Measurements from ENCODE around the gene GARNL3. TPM values are rescaled to one million over a fixed set of nuclear protein-coding genes. Genes with fewer than 3 reads are reported as not detected.

Gene GARNL3
- total RNA-seq, 2 donors from 2014 or later = 34.2 to 34.4 TPM

DNA sequence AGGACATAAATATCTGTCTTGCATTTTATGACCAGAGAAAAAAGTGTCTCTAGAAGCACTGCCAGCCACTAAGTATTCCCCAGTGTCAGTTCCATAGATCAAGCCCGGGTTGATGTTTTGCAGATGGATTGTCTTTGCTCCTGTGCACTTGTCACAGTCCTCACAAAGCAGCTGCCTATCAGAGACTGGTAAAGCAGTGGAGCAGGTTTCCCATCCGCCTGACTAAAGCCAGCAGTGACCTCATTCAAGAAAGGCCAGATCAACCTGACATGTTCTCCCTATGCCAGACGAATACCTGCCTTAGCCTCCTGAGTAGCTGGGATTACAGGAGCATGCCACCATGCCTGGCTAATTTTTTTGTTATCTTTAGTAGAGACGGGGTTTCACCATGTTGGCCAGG, 26.8 kb upstream of the GARNL3 start:
- TF ChIP-seq POLR2A (IDR thresholded peaks at IDR 0.05) = no peak
- TF ChIP-seq, protein P1, sequence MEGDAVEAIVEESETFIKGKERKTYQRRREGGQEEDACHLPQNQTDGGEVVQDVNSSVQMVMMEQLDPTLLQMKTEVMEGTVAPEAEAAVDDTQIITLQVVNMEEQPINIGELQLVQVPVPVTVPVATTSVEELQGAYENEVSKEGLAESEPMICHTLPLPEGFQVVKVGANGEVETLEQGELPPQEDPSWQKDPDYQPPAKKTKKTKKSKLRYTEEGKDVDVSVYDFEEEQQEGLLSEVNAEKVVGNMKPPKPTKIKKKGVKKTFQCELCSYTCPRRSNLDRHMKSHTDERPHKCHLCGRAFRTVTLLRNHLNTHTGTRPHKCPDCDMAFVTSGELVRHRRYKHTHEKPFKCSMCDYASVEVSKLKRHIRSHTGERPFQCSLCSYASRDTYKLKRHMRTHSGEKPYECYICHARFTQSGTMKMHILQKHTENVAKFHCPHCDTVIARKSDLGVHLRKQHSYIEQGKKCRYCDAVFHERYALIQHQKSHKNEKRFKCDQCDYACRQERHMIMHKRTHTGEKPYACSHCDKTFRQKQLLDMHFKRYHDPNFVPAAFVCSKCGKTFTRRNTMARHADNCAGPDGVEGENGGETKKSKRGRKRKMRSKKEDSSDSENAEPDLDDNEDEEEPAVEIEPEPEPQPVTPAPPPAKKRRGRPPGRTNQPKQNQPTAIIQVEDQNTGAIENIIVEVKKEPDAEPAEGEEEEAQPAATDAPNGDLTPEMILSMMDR (IDR thresholded peaks at IDR 0.05) = no peak
- no peak for TF ChIP-seq POLR2AphosphoS5 (IDR thresholded peaks at IDR 0.05)
- H3K36me3 ChIP-seq = no peaks in the 10 kb centered on the region
- 80% methylated on average over 4 of the region's 4 CpGs for WGBS
- intact Hi-C loops (cut with DNase I) = no loop called here
- no peaks in the 10 kb centered on the region for H3K4me1 ChIP-seq (replicated peaks)
- H3K27me3 ChIP-seq (replicated peaks; ENCODE audit: insufficient read depth) = no peaks in the 10 kb centered on the region
- no peaks in the 10 kb centered on the region for H3K9me3 ChIP-seq
- no peak overlapping the region for H3K27ac ChIP-seq
- no peak overlapping the region for H3K4me3 ChIP-seq
- no peak for DNase-seq (ENCODE audit: low spot score)

DNA sequence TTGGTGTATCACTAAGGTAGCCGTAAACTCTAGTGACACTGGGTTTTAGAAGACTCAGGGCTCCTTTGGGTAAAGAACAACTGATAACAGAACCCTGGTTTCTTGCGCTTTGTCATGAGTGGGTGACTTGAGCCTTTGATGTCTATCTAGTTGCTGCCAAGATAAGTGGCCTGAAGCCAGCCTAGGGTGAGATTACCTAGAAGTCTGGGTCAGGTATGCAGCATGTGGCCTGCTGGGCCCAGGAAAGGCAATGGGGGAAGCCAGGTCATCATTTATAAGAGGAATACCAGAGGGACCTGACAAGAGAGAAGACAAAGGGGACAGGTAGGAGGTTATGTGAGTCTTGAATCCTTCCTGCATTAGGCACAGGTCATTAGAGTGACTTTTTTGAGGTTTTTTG, 23.2 kb upstream of the GARNL3 start:
- TF ChIP-seq, protein P1 (IDR thresholded peaks at IDR 0.05) = no peak
- Histone ChIP-seq H3K27ac (no peak overlapping the region), H3K4me1 (replicated peaks) (no peaks in the 10 kb centered on the region), H3K9me3 (no peaks in the 10 kb centered on the region), H3K27me3 (replicated peaks; ENCODE audit: insufficient read depth) (no peaks in the 10 kb centered on the region), H3K4me3 (no peak overlapping the region), H3K36me3 (no peaks in the 10 kb centered on the region)
- 98% methylated on average over 2 of the region's 2 CpGs for WGBS
- intact Hi-C loops (cut with DNase I) = no loop called here
- DNase-seq (ENCODE audit: low spot score) = no peak

DNA sequence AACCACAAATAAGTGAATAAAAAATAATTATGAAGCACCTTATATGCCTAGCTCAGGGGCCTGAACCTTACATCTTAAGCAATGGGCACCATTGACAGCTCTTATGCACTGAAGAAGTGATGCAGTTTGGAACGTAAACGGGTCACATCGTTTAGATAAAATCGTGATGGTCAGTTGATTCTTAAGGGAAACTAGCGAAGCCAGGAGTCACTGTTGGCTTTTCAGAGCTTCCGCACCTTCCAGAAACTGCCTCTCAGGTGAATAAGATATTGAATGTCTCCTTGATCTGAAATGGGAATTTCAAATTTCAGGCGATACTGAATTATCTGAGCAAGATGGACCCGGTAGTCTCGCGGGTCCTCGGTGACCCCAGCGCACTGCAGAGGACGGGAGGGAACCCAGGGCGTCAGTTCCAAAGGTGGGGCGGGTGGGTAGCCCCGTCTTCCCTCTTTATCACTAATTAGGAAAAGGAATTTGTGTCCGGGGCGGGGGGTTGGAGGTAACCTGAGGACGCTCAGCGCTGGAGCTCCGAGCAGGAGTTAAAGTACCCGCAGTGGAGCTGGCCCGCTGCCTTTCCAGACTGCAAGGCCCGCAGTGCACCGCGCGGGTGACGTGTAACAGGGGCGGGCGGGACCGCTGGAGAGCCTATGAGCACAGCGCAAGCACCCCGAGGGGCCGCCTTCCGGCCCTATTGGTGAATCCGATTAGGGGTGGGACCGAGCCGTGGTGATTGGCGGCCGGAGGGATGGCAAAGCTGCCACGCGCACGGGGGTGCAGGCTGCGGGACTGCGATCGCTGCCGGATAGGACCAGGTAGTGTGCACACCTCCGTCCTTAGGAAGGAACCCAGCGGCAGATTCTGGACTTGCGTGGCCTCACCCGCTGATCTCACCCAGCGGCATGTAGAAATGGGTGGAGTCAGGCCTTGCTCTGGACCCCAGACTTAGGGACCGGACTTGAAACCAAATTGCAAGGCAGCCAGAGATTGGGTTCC, 19.7 kb upstream of the GARNL3 start:
- Histone ChIP-seq H3K4me1 (replicated peaks) (no peaks in the 10 kb centered on the region), H3K9me3 (no peaks in the 10 kb centered on the region), H3K27me3 (replicated peaks; ENCODE audit: insufficient read depth) (no peaks in the 10 kb centered on the region), H3K27ac (peak overlapping the region; percentile 68 to 76), H3K4me3 (peak overlapping the region; percentile 41 to 45), H3K36me3 (no peaks in the 10 kb centered on the region)
- TF ChIP-seq, protein P1 (IDR thresholded peaks at IDR 0.05) = peak in 1 of 4 experiments; percentile 23
- TF ChIP-seq POLR2AphosphoS5 (IDR thresholded peaks at IDR 0.05) = peak; percentile 94
- peak; percentile 55 for TF ChIP-seq POLR2A (IDR thresholded peaks at IDR 0.05)
- DNase-seq (ENCODE audit: low spot score) = peak; percentile 97
- 9% methylated on average over 44 of the region's 53 CpGs for WGBS
- intact Hi-C loops (cut with DNase I) = no loop called here

DNA sequence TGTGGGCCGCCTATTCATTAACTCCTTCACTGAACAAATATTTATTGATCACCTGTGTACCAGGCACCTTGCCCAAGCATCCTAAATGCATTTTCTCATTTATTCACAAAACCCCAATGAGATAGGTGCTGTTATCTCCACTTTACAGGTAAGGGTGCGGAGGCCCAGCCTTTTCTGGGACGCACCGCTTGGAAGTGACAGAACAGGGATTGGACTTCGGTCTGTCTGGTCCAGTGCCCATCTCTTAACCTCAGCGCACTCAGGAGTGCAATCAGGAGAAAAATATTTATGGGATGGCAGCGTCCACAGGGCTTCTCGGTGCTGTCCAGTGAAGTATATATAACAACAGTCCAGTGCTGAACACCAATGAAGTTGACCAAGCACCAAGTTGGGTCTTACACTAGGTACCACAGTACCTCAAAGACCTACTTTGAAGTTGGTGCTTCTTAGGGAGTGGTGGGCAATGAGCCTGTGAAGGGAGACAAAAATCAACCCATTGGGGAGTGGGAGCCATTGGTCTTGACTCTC, 18.9 kb upstream of the GARNL3 start:
- Histone ChIP-seq H3K27ac (peak overlapping the region in 1 of 2 donors; percentile 76), H3K4me3 (peak overlapping the region; percentile 41 to 45), H3K4me1 (replicated peaks) (no peaks in the 10 kb centered on the region), H3K9me3 (no peaks in the 10 kb centered on the region), H3K27me3 (replicated peaks; ENCODE audit: insufficient read depth) (no peaks in the 10 kb centered on the region), H3K36me3 (no peaks in the 10 kb centered on the region)
- DNase-seq (ENCODE audit: low spot score) = no peak
- TF ChIP-seq POLR2AphosphoS5 (IDR thresholded peaks at IDR 0.05) (no peak), POLR2A (IDR thresholded peaks at IDR 0.05) (no peak)
- TF ChIP-seq, protein P1 (IDR thresholded peaks at IDR 0.05) = no peak
- intact Hi-C loops (cut with DNase I) = no loop called here
- 81% methylated on average over 8 of the region's 8 CpGs for WGBS
